Measurements from ENCODE around the gene CETP.
"Not testable (repeated sequence)": the region's sequence is repeated elsewhere in the genome, so short reads cannot be mapped to it uniquely, and the experiment has no call there.

Gene CETP

DNA sequence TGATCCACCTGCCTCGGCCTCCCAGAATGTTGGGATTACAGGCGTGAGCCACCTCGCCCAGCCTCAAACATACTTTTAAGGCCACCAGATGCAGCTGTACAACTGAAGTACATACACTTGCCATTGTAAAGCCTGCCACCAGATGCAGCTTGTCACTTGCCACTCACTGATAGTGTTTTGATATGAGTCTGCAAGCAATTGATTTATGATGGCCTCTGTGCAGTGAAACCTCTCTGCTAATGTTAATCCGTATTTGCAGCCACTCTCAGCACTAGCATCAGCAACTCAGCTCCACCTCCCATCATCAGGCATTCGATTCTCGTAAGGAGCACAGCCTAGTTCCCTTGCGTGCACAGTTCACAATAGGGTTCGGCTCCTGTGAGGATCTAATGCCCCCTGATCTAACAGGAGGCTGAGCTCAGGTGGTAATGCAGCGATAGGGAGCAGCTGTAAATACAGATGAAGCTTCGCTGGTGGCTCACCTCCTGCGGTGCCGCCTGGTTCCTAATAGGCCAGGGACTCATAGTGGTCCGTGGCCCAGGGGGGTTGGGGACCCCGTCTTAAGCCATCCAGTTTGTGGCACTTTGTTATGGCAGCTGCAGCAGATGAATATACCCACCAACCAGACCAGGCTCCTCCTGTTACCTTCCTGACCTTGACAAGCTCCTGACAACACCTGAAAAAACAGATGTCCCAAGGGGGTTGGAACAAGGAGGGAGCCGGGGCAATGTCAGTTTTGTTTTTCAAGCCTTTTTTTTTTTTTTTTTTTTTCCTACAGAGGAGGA is 31.1 kb upstream of the CETP start:
- Mint-ChIP-seq H3K27ac (peak overlapping the region; percentile 99), H3K36me3 (peaks cover 19% of the 10 kb centered on the region), H3K4me3 (peak overlapping the region; percentile 98), H3K4me1 (peaks cover 30% of the 10 kb centered on the region), H3K27me3 (no peaks in the 10 kb centered on the region), H3K9me3 (no peaks in the 10 kb centered on the region)
- no peak for DNase-seq (ENCODE audit: low spot score in 2 of 2)
- no peak for ATAC-seq (ENCODE audit: low read depth)

DNA sequence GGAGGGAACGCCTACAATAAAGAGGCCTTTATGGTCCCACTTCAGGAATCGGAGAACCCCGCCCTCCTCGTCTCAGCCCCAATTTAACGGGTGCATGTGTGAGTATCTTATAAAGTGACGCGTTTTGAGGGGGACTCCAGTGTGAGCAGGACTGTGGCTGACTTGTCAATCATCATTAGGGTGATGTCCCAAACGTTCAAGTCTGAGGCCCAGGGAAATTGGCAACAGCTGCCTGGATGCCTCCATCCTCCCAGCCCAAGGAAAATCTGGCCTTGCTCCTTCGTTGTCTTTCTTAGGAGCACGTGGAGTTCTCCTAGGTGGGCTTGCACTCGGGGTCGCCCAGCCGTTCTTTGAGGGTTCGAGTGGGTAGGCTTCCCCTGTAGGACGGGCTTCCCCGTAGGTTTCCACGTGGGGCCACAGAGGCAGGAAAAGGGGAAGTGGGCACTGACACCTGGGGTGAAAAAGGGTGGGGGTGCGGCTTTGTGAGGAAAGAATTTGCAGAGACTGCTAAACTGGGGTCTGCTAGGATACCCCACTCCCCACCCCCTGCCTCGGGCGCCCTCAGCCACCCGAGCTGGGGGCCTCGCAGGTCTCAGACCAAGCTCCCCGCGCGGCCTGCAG is 30.4 kb upstream of the CETP start:
- H3K36me3 Mint-ChIP-seq, result peaks cover 22% of the 10 kb centered on the region
- ATAC-seq (ENCODE audit: low read depth) (peak; percentile 66), DNase-seq (ENCODE audit: low spot score in 2 of 2) (peak in 1 of 2 donors; percentile 92)
- H3K4me3 Mint-ChIP-seq, result peak overlapping the region; percentile 98
- H3K27ac Mint-ChIP-seq, result peak overlapping the region; percentile 99
- H3K9me3 Mint-ChIP-seq, result no peaks in the 10 kb centered on the region
- H3K27me3 Mint-ChIP-seq, result no peaks in the 10 kb centered on the region
- H3K4me1 Mint-ChIP-seq, result peaks cover 32% of the 10 kb centered on the region

DNA sequence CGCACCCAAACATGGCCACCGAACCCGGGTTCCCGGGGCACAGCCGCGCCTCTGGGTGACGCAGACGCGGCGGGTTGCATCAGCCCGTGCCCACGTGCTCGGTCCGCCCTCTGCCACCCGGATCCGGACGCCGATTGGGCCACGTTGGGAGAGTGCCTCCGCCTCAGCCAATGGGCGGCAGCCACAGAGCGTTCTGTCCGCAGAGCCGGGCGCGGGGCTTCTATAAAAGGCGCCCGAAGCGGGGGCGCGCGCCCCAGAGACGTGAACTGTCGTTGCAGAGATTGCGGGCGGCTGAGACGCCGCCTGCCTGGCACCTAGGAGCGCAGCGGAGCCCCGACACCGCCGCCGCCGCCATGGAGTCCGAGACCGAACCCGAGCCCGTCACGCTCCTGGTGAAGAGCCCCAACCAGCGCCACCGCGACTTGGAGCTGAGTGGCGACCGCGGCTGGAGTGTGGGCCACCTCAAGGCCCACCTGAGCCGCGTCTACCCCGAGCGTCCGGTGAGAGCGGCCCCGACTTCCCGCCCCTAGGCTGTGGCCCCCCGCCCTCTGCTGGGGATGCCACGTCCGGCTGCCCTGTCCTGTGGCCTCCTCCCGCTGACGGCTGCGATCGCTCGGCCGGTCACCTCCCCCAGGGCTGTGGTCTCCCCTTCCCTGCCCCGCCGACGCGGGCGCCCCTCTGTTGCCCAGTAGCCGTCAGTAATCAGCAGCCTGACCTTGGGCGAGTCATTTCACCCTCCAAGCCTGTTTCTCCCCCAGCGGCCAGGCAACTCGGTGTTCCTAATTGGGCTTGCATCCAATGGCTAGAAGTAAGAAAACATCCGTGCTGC is 29.6 kb upstream of the CETP start, which contains the start of gene HERPUD1:
TSS of gene HERPUD1 (plus strand) at position 251 of the 829 bp plus-strand sequence. CDS start at position 354, 103 bp downstream.
- H3K27me3 Mint-ChIP-seq, result no peaks in the 10 kb centered on the region
- peak within 1 kb of the TSS; percentile 98 for H3K4me3 Mint-ChIP-seq
- no peaks in the 10 kb centered on the region for H3K9me3 Mint-ChIP-seq
- peak; percentile 77 for ATAC-seq (ENCODE audit: low read depth)
- peaks cover 25% of the 10 kb centered on the region for H3K36me3 Mint-ChIP-seq
- peaks cover 33% of the 10 kb centered on the region for H3K4me1 Mint-ChIP-seq
- DNase-seq (ENCODE audit: low spot score in 2 of 2), result peak; percentile 98 to 99
- H3K27ac Mint-ChIP-seq, result peak within 1 kb of the TSS; percentile 99

DNA sequence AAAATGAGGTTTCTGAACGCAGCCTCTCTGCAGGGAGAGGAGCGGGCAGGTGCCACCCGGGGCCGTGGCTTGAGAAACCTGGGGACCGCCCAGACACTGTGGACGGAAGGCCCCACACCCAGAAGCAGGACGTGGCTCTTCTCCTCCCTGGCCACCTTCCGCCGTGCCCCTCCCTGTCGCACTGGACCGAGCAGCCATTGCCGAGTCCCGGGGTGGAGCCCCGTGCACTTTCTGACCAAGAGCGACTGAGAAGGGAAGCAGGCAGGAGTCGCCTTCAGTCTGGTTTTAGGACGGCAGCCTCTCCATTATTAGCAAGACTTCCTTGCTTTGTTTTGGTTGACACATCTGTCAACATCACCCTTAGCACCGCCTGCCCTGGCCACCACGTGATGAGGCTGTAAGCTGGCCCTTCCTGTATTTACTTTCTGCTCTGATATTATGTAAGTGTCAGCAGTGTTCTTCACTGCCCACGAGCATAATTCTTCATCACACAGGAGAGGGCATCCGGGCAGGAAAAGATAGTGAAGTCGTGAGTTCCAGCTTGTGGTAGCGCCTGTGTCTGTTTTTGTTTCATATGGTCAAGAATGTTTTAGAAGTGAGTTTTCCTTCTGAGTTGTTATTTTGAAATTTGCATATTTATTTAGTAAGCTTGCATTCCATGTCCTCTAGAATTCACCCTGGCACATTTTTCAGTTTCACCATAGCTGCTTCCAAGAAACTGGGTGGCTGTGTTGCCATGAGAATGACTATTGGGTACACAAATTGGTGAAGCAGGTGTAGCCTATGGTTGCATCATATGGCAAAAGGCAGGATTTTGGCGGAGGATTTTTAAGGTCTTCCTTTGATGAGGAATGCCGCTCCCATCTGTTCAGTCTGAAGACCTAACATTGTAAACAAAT is 28.8 kb upstream of the CETP start:
- peaks cover 29% of the 10 kb centered on the region for H3K36me3 Mint-ChIP-seq
- H3K4me1 Mint-ChIP-seq, result peaks cover 35% of the 10 kb centered on the region
- DNase-seq (ENCODE audit: low spot score in 2 of 2) (no peak), ATAC-seq (ENCODE audit: low read depth) (no peak)
- no peaks in the 10 kb centered on the region for H3K27me3 Mint-ChIP-seq
- peak overlapping the region; percentile 99 for H3K27ac Mint-ChIP-seq
- no peaks in the 10 kb centered on the region for H3K9me3 Mint-ChIP-seq
- H3K4me3 Mint-ChIP-seq, result peak overlapping the region; percentile 98

DNA sequence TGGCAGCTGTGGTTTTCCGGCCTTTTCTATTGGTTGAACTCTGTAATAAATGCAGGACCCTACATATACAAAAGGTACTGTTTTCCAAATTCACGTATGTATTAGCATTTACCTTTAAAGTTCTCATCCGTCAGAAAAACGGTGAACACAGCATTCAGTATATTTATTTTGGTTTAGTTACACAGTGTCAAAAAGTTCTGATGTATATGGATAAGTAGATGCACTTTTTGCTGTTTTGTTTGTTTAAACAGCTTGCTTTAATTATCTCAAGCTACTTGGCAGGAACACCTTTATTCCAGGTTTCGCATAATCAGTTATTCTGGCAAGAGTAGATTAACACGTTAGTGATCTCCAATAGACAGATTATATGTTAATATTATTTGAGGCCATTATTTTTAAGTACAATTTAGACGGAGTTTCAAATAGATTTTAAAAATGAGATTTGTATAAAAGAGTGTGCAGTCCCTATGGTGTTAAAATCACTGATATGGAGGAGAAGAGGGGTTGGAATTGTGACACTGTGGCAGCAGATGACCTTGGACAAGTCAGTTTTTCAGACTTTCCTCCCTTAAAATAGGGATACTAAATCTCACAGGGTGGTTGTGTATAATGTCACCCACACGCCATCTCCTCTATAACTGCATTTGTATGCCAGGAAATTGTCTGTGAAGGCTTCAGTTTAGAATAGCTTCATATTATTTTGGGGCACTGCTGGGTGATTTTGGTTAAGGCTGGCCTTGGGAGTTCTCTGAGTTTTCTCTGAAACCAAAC is 27.7 kb upstream of the CETP start:
- H3K27me3 Mint-ChIP-seq, result no peaks in the 10 kb centered on the region
- ATAC-seq (ENCODE audit: low read depth) (no peak), DNase-seq (ENCODE audit: low spot score in 2 of 2) (no peak)
- H3K4me3 Mint-ChIP-seq, result peak overlapping the region; percentile 98
- H3K9me3 Mint-ChIP-seq, result no peaks in the 10 kb centered on the region
- peak overlapping the region; percentile 99 for H3K27ac Mint-ChIP-seq
- peaks cover 37% of the 10 kb centered on the region for H3K36me3 Mint-ChIP-seq
- H3K4me1 Mint-ChIP-seq, result peaks cover 40% of the 10 kb centered on the region

DNA sequence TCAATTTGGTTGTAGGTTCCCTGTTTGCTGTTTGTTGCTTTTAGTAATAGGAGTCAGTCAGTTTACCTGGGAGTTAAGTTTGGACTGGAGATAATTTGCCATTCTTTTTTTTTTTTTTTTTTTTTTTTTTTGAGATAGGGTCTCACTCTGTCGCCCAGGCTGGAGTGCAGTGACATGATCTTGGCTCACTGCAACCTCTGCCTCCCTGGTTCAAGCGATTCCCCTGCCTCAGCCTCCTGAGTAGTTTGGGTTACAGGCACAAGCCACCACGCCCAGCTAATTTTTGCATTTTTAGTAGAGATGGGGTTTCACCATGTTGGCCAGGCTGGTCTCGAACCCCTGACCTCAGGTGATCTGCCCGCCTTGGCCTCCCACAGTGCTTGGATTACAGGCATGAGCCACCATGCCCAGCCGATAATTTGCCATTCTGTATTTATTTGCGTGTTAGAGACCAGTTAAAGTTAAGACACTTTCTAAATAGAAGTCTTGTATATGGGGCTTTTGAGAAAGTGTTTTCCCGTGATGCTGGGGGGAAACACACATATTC is 27.1 kb upstream of the CETP start:
- not testable (repeated sequence) for H3K9me3 Mint-ChIP-seq; ATAC-seq (ENCODE audit: low read depth); DNase-seq (ENCODE audit: low spot score in 2 of 2); H3K27me3 Mint-ChIP-seq
- Mint-ChIP-seq H3K36me3 (peaks cover 42% of the 10 kb centered on the region), H3K27ac (peak overlapping the region; percentile 99), H3K4me1 (peaks cover 44% of the 10 kb centered on the region), H3K4me3 (peak overlapping the region; percentile 98)

DNA sequence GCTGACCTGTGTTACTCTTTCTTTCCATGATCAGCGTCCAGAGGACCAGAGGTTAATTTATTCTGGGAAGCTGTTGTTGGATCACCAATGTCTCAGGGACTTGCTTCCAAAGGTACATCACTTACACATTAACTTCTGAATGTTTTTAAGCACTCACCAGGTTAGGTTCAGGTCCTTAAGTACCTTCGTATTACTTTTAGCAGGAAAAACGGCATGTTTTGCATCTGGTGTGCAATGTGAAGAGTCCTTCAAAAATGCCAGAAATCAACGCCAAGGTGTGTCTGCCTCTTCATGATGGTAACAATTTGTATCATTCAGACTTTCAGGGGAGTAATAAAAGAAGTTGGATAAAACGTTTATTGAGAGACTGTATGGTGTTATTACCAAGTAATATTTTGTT is 26.5 kb upstream of the CETP start:
- Mint-ChIP-seq H3K9me3 (no peaks in the 10 kb centered on the region), H3K36me3 (peaks cover 45% of the 10 kb centered on the region), H3K27me3 (no peaks in the 10 kb centered on the region), H3K27ac (peak overlapping the region; percentile 99), H3K4me3 (peak overlapping the region; percentile 98), H3K4me1 (peaks cover 49% of the 10 kb centered on the region)
- ATAC-seq (ENCODE audit: low read depth), result no peak
- DNase-seq (ENCODE audit: low spot score in 2 of 2), result no peak

DNA sequence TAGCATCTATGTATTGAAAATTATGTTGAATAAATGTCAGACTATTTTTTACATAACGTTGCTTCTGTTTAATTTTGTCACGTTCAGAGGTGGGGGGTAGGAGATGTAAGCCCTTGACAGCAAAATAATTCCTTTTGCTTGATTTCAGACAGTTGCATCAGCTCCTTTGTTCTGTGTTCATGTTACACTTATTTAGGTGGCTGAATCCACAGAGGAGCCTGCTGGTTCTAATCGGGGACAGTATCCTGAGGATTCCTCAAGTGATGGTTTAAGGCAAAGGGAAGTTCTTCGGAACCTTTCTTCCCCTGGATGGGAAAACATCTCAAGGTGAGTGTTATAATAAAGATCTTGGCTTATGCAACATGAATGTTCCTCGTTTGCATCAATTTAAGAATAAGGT is 25.3 kb upstream of the CETP start:
- peaks cover 46% of the 10 kb centered on the region for H3K36me3 Mint-ChIP-seq
- DNase-seq (ENCODE audit: low spot score in 2 of 2) (no peak), ATAC-seq (ENCODE audit: low read depth) (no peak)
- H3K9me3 Mint-ChIP-seq, result no peaks in the 10 kb centered on the region
- no peak overlapping the region for H3K4me3 Mint-ChIP-seq
- peak overlapping the region; percentile 28 for H3K27ac Mint-ChIP-seq
- peaks cover 50% of the 10 kb centered on the region for H3K4me1 Mint-ChIP-seq
- no peaks in the 10 kb centered on the region for H3K27me3 Mint-ChIP-seq

DNA sequence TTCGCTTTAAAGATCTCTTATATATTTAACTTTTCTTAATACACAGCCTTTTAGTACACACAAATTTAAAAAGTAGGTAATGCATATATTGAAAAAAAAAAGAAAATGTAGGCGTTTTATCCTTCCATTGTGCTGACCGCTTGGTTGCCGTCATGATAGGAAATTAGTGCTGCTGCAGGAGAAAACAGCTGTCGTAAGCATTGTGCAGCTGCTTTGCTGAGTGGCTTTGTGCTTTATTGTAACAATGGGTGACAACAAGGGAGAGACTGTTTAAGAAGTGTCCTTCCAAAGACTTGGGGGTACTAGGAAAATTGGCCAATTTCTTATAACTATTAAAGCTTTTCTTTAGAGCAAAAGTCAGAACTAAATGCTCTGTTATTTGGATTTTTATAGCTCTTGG is 24.8 kb upstream of the CETP start:
- Mint-ChIP-seq H3K36me3 (peaks cover 49% of the 10 kb centered on the region), H3K4me3 (no peak overlapping the region), H3K27ac (no peak overlapping the region), H3K27me3 (no peaks in the 10 kb centered on the region), H3K9me3 (no peaks in the 10 kb centered on the region), H3K4me1 (peaks cover 53% of the 10 kb centered on the region)
- ATAC-seq (ENCODE audit: low read depth), result no peak
- DNase-seq (ENCODE audit: low spot score in 2 of 2), result no peak

DNA sequence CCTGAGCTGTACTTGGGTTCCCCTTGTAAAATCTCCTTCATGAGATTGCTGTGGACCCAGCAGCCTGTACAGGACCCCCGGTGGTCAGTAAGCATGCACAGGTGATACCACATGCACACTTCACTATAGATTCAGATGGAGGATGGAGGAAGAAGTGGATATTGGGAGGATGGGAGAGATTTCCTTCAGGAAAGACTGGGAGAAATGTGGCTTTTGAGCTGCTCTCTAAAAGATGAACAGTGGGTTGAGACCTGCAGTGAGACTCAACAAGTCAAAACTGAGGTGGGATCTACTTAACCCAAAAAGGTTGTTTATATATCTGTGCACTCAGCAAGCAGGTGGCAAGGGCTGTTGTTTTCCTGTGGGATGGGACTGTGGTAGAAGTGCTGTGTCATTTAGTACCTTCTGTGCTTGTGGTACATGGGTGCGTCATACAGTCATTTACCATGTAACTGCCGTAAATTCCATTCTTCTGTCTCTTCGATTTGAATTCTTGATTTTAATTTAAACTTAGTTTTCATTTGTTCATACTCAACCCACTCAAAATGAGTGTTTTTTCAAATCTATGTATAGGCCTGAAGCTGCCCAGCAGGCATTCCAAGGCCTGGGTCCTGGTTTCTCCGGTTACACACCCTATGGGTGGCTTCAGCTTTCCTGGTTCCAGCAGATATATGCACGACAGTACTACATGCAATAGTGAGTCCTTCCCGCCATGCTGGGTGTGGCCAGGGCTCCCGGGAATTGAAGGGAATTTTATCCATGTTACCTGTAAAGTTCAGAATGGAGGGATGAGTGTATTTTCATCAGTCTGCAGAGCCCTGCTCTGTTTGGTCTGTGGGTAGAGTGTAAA is 22.9 kb upstream of the CETP start:
- Mint-ChIP-seq H3K4me3 (peak overlapping the region; percentile 65), H3K4me1 (peaks cover 63% of the 10 kb centered on the region), H3K27ac (peak overlapping the region; percentile 88), H3K27me3 (no peaks in the 10 kb centered on the region), H3K36me3 (peaks cover 47% of the 10 kb centered on the region), H3K9me3 (no peaks in the 10 kb centered on the region)
- DNase-seq (ENCODE audit: low spot score in 2 of 2) (no peak), ATAC-seq (ENCODE audit: low read depth) (peak; percentile 20)

DNA sequence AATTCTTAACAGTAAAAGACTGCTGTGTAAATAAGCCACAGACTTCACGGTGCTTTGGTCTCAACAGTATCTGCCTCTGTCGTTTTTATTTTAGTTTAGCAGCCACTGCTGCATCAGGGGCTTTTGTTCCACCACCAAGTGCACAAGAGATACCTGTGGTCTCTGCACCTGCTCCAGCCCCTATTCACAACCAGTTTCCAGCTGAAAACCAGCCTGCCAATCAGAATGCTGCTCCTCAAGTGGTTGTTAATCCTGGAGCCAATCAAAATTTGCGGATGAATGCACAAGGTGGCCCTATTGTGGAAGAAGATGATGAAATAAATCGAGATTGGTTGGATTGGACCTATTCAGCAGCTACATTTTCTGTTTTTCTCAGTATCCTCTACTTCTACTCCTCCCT is 21.9 kb upstream of the CETP start:
- DNase-seq (ENCODE audit: low spot score in 2 of 2) (no peak), ATAC-seq (ENCODE audit: low read depth) (no peak)
- H3K4me3 Mint-ChIP-seq, result peak overlapping the region; percentile 8
- H3K36me3 Mint-ChIP-seq, result peaks cover 49% of the 10 kb centered on the region
- no peaks in the 10 kb centered on the region for H3K27me3 Mint-ChIP-seq
- no peaks in the 10 kb centered on the region for H3K9me3 Mint-ChIP-seq
- H3K4me1 Mint-ChIP-seq, result peaks cover 58% of the 10 kb centered on the region
- peak overlapping the region; percentile 88 for H3K27ac Mint-ChIP-seq

DNA sequence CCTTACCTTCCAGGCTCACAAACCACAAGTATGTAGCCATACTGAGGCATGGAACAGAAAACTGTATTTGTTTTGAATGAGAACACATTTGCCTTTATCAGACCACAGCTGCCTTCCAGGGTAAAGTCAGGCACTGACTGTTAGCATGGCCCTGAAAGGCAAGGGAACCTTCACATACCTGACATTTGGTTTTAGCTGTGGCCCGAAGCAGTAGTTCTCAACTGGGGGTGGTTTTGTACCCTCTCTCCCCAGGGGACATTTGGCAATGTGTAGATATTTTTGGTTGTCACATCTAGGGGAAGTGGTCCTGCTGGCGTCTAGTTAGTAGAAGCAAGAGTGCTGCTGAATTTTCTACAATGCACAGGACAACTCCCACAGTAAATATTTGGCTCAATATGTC is 20.7 kb upstream of the CETP start:
- DNase-seq (ENCODE audit: low spot score in 2 of 2) (no peak), ATAC-seq (ENCODE audit: low read depth) (peak; percentile 46)
- Mint-ChIP-seq H3K27ac (peak overlapping the region; percentile 88), H3K4me3 (peak overlapping the region; percentile 37), H3K27me3 (no peaks in the 10 kb centered on the region), H3K36me3 (peaks cover 42% of the 10 kb centered on the region), H3K4me1 (peaks cover 50% of the 10 kb centered on the region), H3K9me3 (no peaks in the 10 kb centered on the region)

Measured in memory B cell (primary cell).